Superior temporal gyrus (tissue), 1 donor: Measurements from ENCODE around the gene STAT1.

Source experiments
- DNase-seq: peaks from one replicate; pipeline ENCODE4 v3.0.0-alpha.2; 2016; ENCODE audit errors: extremely low spot score

The STAT1 gene

GRCh38 chr2:191031256-191031655 is 17.3 kb upstream of the STAT1 start:
- no peak for DNase-seq

GRCh38 chr2:191030521-191031154 is 16.7 kb upstream of the STAT1 start:
- peak; percentile 68 for DNase-seq

DNA sequence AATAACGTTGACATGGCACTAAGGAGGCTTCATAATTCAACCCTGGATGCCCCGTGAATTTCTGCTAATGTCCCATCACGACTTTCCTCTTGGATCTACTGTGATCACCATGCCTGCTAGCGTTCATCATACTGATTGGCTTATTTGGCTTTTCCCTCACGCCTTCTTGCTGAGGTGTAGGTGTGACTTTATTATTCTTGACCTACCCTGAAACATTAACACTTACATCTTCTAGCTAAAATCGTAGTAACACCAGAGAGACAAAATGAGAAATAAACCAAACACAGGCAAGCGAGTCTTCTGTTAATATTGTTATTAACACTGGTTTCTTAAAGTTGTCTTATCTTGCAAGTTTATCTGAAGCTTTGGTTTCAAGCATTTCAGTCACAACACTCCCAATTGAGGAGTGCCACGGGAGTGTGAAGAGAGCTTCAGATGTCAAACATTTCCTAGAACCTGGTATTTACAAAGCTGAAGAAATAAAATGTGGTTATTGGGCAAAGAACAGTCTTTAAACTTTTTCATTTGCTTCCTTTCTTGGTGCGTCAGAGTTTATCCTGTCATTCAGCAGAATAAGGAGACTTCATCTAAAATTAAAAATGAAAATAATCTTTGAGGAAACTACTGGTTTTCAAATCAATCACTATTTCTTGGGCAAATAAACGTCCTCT is 15.4 kb upstream of the STAT1 start:
- no peak for DNase-seq

DNA sequence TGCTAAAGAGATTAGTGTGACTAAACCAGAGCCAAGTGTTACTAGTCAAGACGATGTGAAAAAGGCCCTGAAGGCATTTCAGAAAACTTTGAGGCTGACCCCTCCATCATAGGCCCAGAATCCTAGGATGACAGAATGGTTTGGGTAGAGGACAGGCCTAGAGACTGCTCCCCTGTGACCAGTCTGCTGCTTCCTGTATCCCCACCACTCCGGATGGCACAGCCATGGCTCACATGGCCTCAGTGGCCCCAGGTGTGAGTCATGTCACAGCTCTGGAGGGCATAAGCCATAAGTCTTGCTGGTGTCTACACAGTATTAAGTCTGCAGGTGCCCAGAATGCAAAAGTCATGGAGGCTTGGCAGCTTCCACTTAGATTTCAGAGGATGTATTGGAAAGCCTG is 12.4 kb upstream of the STAT1 start:
- no peak for DNase-seq

- no peak for DNase-seq
These were observed 11.2 kb upstream of the STAT1 start for GRCh38 chr2:191025135-191025534.

GRCh38 chr2:191023235-191023679 is 9.3 kb upstream of the STAT1 start:
- DNase-seq, result no peak

DNA sequence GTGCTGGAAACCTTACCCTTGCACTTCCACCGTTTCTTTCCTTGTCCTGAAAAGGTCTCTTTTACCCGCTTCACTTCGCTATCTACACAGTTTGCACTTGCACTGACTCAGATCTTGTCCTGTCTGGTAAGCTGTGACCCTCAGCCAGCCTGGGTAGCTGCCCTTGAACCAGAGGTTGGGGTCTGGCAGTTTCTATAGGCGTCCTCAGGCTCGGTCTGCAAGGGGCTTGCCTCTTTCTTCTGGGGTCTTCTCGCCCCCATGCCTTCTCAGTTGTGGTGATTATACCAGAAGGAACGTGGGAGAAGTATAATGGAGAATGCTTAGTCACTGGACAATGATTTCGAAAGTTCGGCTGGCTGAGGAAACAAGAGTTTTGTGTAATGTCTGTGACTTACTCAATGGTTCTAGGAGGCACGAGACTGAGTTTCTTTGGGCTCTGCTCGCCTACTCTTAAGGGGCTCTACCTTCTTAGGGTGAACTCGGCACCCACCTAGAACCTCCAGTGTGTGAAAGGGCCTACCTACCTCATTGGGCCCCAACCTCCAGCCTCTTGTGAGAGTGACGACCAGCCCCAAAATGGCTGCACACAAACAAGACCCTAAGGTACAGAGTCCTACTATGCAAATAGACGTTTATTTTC is 6.9 kb upstream of the STAT1 start:
- peak; percentile 63 for DNase-seq

DNA sequence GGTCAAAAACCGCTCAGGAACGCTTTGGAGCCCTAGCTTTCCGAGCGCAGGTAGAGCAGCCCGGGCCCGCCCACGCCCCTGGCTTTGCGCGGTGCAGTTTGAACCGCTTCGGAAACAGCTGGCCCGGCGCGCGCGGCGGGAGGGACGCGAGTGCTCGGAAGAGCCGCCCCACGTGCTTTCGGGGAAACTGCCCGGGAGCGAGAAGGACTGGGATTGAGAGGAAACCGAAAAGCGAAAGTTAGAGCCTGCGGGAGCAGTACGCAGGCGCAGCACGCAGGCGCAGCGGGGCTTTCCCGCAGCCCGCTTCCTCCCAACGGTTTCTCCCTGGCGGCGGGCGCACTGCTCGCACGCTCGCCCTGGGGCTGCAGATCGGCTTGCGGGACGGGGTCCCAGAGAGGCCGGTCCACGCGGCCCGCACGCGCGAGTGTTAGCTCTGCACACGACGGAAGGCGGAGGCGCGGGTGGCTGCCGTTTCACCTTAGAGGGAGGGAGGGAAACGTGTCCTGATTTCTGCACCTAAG is 6.3 kb upstream of the STAT1 start:
- DNase-seq, result peak; percentile 98

DNA sequence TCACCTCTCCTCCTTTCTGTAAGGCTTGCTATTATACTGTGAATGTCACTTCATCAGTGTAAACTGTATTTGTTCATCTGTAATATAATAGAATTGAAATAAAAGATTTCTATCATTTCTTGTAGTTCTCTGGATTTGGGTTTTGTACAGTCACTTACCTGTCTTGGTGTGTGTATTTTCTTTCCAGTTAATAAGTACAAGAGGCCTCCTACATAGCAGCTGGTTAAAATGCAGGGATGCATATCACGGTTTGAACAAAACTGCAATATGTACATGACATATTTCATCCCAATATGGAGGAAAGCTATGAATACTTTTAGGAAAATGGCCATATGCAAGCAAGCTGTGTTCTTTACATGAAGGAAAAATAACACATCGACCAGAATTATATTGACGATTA is 5.4 kb upstream of the STAT1 start:
- no peak for DNase-seq

- DNase-seq, result no peak
These were observed 4.7 kb upstream of the STAT1 start for GRCh38 chr2:191018643-191019119.

DNA sequence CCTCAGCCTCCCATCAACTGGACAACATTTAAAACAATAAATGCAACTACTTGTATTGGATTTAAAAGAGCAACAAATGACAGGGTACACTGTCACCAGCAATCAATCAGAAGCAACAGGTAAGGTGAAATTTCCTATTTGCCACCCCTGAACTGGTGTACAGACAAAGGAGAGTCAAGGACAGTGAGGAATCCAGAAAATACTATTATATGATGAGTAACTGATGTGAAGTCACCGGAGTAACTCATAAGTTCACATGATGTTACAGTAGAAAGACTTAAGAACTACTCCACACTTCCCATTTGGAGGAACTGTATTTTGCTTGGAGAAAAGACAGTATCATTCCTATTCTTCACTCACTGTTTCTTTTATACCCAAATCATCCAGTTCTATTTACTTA is 4.1 kb upstream of the STAT1 start:
- DNase-seq, result no peak

DNA sequence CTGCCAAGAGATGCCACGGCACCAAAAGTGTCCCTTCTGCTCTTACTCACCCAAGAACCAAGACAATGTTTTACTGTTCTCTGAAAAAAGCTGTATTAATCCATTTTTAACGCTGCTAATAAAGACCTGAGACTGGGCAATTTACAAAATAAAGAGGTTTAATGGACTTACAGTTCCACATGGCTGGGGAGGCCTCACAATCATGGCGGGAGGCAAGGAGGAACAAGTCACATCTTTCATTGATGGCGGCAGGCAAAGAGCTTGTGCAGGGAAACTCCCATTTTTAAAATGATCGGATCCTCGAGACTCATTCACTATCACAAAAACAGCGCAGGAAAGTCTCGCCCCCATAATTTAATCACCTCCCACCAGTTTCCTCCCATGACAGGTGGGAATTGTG is 1.9 kb upstream of the STAT1 start:
- DNase-seq, result no peak

DNA sequence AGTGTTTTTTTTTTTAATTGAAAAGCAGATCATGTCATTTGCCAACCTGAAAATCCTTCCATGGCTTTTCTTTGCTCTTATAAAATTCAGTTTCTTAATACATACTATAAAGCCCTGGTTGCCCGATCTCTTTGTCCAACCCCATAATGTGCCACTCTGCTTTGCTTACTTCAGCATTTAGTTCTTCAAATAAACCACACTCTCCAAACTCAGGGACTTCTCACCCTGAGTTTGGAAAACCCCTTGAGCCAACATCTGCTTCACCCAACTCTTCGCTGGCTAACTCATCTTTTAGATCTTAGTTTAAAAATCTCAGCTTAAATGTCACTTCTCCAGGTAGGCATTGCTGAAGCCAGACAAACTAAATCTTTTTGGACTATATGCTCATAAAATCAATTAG is 1.3 kb upstream of the STAT1 start:
- DNase-seq, result no peak

- no peak for DNase-seq
These were observed 666 bp upstream of the STAT1 start for GRCh38 chr2:191014653-191015020.

DNA sequence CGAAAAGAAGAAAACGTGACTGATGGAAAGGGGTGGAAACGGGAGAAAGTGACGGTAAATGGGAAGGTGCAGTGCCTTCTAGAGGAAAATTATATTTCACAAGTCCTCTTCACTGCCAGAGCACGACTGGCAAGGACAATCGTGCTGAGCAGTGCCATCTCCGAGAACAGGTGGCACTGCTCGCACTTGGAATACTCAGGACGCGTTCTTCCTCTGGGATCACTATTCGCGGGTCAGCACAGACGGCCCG is 364 bp downstream of the STAT1 start:
- DNase-seq, result peak; percentile 59

DNA sequence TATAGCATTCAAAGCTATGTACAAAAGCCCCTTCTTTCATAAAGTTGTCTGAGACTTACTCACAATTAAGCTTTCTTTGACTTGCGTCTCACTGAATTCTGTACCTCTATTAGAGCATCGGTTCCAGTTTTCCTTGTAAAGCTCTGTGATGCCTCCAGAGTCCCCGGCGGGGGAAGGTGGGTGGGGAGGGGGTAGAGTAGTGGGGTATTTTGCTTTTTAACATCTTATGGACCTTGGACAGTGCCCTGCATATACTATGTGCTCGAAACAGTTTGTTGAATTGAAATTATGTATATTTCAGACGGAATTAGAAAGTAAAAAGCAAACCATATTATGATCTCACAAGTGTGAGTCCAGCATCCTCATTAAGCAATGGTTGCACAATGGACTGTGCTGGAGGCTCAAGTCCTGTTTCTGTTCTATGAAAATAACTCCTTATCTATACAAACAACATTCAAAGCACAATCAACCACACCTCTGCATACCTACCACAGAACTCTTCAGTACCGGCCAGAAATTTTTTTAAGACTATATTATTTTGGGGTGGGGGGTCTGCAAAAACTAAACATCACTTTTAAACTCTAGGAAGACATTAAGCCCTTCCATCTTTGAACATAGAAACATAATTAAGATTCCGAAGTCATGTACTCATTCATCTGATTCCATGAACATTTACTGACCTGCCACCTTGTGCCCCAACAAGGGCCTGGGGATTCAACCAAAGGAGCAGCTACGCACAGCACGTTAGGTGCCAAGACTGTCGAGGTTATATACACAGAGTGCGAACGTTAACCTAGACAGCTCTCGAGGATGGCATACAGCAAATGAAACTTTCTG is 908 bp downstream of the STAT1 start:
- DNase-seq, result no peak

GRCh38 chr2:191012346-191012745 is 1.6 kb downstream of the STAT1 start:
- no peak for DNase-seq

DNA sequence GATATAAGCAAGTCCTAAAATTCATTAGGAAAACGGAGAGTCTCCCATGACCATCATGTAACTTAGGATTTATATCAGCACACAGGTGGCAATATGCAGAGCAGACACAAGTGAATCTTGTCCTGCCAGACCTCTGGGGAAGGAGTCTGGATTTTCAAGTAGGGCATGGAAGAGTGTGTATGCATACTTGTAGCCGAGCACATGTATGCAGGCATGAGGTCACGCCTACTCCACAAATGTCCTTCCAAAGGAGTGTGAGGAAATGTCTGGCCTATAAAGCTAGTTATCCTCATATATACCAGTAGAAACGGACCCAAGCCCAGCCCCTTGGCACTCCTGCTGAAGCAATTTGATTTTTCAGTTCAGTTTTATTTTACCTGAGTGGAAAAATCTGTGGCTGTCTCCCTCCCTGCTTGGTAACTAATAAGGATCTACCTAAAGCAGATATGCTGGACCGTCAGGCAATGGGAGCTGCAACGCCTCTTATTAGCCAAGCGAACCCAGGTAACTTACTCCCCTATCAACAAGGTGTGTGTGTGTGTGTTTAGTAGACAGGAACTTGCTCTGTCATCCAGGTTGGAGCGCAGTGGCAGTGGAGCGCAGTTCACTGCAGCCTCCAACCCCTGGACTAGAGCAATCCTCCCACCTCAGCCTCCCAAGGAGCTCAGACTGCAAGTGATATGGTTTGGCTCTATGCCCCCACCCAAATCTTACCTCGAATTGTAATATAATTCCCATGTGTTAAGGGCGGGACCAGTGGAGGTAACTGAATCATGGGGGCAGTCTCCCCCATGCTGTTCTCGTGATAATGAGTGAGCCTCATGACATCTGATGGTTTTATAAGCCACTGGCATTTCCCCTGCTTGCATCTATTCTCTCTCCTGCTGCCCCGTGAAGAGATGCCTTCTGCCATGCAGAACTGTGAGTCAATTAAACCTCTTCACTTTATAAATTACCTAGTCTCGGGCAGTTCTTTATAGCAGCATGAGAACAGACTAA is 2.8 kb downstream of the STAT1 start:
- DNase-seq, result no peak

- no peak for DNase-seq
These were observed 4.2 kb downstream of the STAT1 start for GRCh38 chr2:191009541-191010374.

- no peak for DNase-seq
These were observed 5.7 kb downstream of the STAT1 start for GRCh38 chr2:191008286-191008685.
